Astrocyte of the spinal cord (primary cell): Measurements from ENCODE around the gene PTN.

Experiments
- DNase-seq: peaks from one replicate; pipeline ENCODE4 v3.0.0; 2011; ENCODE audit warnings: low read depth, low spot score
- H3K4me3 ChIP-seq: 2 replicates; pipeline ENCODE4 v1.5.1; 2011; ENCODE audit warnings: low read depth, mild to moderate bottlenecking, low read length, moderate library complexity
- in situ Hi-C: cut with HindIII; loops from 2 replicates; pipeline ENCODE4 v1.10.0; 2017; ENCODE audit warnings: low sequenced_read_pairs
- TF ChIP-seq, protein P1 (sequence below): IDR thresholded peaks from 2 replicates; pipeline ENCODE4 v1.5.1; 2012; ENCODE audit warnings: low read depth, mild to moderate bottlenecking, low read length, inconsistent platforms

PTN gene, protein sequence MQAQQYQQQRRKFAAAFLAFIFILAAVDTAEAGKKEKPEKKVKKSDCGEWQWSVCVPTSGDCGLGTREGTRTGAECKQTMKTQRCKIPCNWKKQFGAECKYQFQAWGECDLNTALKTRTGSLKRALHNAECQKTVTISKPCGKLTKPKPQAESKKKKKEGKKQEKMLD

DNA sequence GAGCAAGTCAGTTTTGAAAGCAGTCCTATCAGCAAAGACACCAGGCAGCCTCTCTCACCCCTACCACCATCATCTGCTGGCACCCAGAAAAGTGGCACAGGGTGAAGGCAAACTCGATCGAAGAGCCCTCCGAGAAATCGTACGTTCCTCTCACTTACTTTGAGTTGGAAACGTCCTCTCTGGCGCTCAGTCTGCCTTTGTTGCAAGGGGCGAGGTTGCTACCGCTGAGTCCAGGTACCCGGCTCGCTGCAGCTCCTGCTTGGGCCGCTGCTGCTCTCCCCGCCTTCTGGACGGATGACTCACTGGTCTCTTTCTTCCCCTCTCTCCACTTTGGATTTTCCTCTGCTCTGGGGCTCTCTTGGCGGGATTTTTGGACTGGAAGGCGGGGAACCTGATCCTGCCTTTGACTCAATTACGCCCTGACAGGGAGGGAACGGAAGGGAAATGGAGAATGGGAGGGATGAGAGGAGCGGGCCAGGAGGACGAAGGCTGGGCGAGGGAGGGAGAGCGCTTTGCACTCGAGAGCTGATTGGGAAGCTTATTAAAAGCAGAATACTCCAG lies at the start of gene PTN:
TSS of gene PTN (minus strand) at position 453 of the 561 bp plus-strand sequence. CDS start 88,760 bp downstream, outside the sequence.
- H3K4me3 ChIP-seq: peak within 1 kb of the TSS; percentile 62
- TF ChIP-seq, protein P1, sequence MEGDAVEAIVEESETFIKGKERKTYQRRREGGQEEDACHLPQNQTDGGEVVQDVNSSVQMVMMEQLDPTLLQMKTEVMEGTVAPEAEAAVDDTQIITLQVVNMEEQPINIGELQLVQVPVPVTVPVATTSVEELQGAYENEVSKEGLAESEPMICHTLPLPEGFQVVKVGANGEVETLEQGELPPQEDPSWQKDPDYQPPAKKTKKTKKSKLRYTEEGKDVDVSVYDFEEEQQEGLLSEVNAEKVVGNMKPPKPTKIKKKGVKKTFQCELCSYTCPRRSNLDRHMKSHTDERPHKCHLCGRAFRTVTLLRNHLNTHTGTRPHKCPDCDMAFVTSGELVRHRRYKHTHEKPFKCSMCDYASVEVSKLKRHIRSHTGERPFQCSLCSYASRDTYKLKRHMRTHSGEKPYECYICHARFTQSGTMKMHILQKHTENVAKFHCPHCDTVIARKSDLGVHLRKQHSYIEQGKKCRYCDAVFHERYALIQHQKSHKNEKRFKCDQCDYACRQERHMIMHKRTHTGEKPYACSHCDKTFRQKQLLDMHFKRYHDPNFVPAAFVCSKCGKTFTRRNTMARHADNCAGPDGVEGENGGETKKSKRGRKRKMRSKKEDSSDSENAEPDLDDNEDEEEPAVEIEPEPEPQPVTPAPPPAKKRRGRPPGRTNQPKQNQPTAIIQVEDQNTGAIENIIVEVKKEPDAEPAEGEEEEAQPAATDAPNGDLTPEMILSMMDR: no peak
- in situ Hi-C loops: no loop called here
- DNase-seq: peak; percentile 67

DNA sequence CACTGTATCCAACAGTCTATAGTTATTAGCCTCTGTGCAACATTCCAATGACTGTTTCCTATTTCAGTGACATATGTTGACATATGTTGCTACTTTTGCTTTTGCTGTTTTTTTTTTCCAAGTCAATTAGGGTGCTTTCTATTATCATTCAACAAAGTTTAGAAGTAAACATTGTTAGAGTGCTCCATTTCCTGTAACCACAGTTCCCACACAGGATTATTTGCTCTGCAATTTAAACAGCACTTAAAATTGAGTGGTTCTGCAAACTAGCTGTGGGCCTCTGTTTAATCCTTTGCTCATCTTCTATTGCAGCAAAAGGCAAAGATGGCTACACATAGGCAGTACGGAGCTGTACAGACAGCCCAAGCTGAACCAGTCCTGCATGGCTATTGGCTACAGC lies 46.5 kb upstream of the PTN start:
- TF ChIP-seq, protein P1: no peak
- in situ Hi-C loops: no loop called here
- DNase-seq: no peak
- H3K4me3 ChIP-seq: no peak overlapping the region

DNA sequence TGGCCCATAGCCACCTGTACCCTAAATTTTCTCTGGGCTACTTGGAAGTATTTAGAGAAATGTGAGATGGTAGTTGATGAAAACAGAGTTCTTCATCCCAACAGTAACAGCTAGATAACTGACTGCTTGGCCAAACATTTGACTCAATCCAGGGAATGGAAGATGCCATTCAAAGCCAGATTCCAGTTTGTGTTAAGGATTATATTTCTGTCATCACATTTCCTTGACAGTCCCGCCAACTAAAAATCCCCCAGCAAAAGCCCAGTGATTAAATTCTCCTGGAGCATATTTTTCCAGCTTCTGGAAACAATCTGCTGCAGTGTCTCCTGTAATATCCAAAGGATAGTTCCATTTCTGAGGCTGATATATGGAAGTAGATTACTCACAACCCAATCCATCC lies 45.4 kb upstream of the PTN start:
- no peak for DNase-seq
- TF ChIP-seq, protein P1: no peak
- in situ Hi-C loops: no loop called here
- H3K4me3 ChIP-seq: no peak overlapping the region

DNA sequence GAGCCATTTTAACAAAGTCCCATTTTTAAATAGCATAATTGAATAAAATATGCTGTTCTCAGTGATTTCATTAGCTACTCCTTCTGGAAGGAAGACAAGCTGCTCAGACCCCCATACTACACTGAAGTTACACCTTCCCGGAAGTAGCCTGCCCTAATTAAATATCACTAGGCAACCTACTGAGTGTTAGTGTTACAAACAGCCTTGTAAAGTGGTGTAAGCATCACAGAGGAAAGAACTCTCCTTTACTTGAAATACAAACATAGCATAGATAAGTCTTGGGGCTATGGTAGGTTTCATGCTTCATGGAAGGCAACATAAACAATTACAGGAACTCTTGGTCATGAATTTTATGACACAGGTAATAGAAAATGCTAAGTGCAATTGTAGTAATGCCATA lies 43.4 kb upstream of the PTN start:
- H3K4me3 ChIP-seq: no peak overlapping the region
- in situ Hi-C loops: no loop called here
- TF ChIP-seq, protein P1: no peak
- no peak for DNase-seq

DNA sequence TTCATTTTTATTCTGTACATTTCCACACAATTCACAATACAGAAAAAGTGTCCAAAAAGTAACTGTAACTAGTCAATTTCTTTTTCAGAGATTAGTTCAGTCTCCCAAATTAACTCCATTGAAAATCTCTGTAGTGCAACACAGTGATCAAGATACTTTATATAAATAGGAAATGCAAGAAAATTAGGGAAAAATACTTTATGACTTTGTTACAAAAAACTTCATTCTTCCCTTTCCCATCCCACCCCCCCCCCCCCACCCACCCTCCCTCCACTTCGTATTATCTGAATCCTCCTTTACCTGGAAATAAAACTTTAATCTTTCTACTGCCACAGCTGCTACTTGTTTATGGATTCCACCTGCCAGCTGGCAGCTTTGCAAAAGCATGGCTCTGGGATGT lies 37.5 kb upstream of the PTN start:
- in situ Hi-C loops: no loop called here
- TF ChIP-seq, protein P1: no peak
- DNase-seq: no peak
- no peak overlapping the region for H3K4me3 ChIP-seq

DNA sequence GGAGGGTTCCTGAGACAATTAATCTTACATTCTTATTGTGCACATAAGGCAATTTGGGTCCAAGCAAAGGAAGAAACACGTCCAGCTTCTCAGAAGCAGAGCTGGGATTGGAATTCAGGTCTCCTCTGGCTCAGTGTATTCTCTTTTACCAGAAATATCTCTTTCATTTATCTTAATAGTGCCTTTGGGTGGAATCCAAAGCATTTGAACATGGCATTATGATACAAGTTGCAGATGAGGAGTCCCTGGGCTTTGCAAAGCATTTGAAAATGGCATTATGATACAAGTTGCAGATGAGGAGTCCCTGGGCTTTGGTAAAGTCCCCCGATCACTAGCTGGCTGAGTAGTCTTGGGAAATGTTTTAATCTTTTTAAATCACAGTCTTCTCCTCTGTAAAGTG lies 30.0 kb upstream of the PTN start:
- TF ChIP-seq, protein P1: no peak
- in situ Hi-C loops: no loop called here
- no peak for DNase-seq
- no peak overlapping the region for H3K4me3 ChIP-seq
